Measurements from ENCODE around the gene KIAA0319L. TPM values are rescaled to one million over a fixed set of nuclear protein-coding genes. Genes with fewer than 3 reads are reported as not detected.

The KIAA0319L gene
- 13.7 to 15.8 TPM (median 14.2 TPM) in 5 replicates for total RNA-seq (2022; extraction: Qiagen RNA extraction)

DNA sequence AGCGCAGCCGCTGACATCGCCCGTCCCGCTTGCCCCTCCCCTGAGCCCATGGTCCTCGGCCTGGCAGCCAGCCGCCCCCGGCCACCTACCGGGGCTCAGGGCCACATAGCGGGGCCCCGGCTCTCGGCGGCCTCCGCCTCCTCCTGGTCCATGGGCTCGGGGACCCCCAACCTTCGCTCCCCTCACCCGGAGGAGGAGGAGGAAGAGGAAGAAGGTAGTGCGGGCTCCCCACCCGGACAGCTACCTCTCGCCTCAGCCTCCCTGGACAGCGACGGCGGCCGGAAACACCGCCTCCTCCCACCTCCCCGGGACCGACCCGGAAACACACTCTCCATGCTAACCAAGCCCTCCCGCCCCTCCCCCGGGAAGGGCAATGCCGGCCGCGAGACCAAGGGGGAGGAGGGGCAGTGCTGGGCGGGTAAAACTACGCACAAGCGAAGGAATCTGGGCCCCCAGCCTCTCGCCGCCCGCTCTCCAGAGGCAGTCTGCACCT, at the start of gene KIAA0319L:
Gene KIAA0319L, minus strand, starts transcription at position 286 of the 493 bp plus-strand sequence. CDS start 2,912 bp downstream, outside the sequence.

DNA sequence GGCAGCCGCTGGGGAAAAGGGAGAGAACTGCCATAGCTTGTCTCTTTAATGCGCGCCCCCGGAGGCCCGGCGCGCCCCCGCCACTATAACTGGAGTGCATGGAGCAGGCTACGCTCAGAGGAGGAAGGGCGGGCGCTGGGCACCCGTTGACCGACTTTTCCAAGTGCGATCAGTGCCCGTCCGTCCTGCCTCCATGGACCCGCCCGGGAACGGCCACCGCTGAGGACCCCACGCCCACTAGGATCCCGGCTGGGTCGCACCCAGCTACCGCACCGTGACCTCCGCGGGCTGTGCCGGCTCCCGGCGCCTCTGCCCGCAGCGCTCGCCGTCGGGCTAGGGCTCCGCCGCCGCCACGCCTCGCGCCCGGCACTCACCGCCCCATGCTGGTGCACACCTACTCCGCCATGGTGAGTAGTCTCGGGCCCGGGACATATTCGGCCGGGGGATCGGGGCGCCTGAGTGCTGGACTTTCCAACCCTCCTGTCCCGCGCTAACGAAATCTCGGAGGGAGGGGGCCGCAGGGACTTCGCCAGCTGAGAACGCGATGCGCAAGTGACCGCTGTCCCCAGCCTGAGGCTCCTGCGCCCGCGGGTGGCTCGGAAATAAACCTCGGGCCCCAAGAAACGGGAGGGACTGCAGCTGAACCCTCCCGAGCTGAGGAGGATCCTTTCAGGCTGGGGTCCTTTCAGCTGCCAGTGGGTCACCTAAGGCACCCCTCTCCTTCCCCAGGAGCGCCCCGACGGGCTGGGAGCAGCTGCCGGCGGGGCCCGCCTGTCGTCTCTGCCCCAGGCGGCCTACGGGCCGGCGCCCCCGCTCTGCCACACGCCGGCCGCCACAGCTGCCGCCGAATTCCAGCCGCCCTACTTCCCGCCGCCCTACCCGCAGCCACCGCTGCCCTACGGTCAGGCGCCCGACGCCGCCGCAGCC, 16.3 kb upstream of the KIAA0319L start, which contains the start of gene TFAP2E:
Gene TFAP2E, plus strand, starts transcription at position 117 of the 927 bp plus-strand sequence. Its CDS starts 264 bp downstream, at position 381.

GRCh38 chr1:35557611-35558373, 589 bp upstream of the KIAA0319L start, which contains the start of gene NCDN:
Gene NCDN (plus strand): TSS chr1:35557799. CDS start chr1:35558191, 392 bp downstream.

Other genes starting within 250 kb of the KIAA0319L start
- gene NCDN, start 396 bp upstream of the KIAA0319L start, total RNA-seq (2022; extraction: Qiagen RNA extraction) = 12.1 to 18.1 TPM (median 16.3 TPM) in 5 replicates
- gene TFAP2E, start 15.9 kb upstream of the KIAA0319L start, total RNA-seq (2022; extraction: Qiagen RNA extraction) = 0.31 to 0.83 TPM (median 0.58 TPM) in 5 replicates
- gene PSMB2, start 84.1 kb upstream of the KIAA0319L start, total RNA-seq (2022; extraction: Qiagen RNA extraction) = 85.7 to 104 TPM (median 102 TPM) in 5 replicates
- 12.9 to 14.8 TPM (median 14.2 TPM) in 5 replicates for gene C1orf216, start 161.5 kb upstream of the KIAA0319L start, total RNA-seq (2022; extraction: Qiagen RNA extraction)
- 9.1 to 12.8 TPM (median 9.9 TPM) in 5 replicates for gene CLSPN, start 212.6 kb upstream of the KIAA0319L start, total RNA-seq (2022; extraction: Qiagen RNA extraction)